Type B pancreatic cell (in vitro differentiated cells): ENCODE data around the gene MMRN2. TPM values are rescaled to one million over a fixed set of nuclear protein-coding genes. Genes with fewer than 3 reads are reported as not detected.
A peak's percentile ranks its signal among the peaks of the same experiment; 100 is the strongest.

Experiments
- DNase-seq: peaks from one replicate; pipeline ENCODE4 v3.0.0; 2021; ENCODE audit warnings: mixed read lengths; ENCODE audit not compliant: unreplicated experiment; ENCODE audit errors: extremely low spot score
- H3K27ac Mint-ChIP-seq: 2 replicates; pipeline ENCODE4 v1.8.0; 2021; ENCODE audit warnings: mild to moderate bottlenecking, mixed read lengths
- H3K27me3 Mint-ChIP-seq: 2 replicates; pipeline ENCODE4 v1.8.0; 2021; ENCODE audit warnings: mixed read lengths
- H3K36me3 Mint-ChIP-seq: 2 replicates; pipeline ENCODE4 v1.8.0; 2021; ENCODE audit warnings: mixed read lengths
- H3K4me1 Mint-ChIP-seq: one replicate; pipeline ENCODE4 v1.8.0; 2021; ENCODE audit warnings: mixed read lengths; ENCODE audit not compliant: unreplicated experiment
- H3K4me3 Mint-ChIP-seq: 2 replicates; pipeline ENCODE4 v1.8.0; 2021; ENCODE audit warnings: mild to moderate bottlenecking, mixed read lengths
- H3K9me3 Mint-ChIP-seq: 2 replicates; pipeline ENCODE4 v1.8.0; 2021; ENCODE audit warnings: mixed read lengths
- total RNA-seq: library from RNA; stranded (reverse); gene quantifications from 2 replicates; pipeline ENCODE4 v1.2.1, GENCODE V29; 2021; ENCODE audit warnings: low replicate concordance
- TF ChIP-seq, protein P1 (sequence below): fragments of 200-600 bp; sonication (generic); conservative IDR thresholded peaks from 2 replicates; pipeline ENCODE4 v1.5.0; 2021; ENCODE audit warnings: antibody characterized with exemption, mild to moderate bottlenecking

Gene MMRN2
- total RNA-seq, 1 donor from 2014 or later, result 5.5 TPM

DNA sequence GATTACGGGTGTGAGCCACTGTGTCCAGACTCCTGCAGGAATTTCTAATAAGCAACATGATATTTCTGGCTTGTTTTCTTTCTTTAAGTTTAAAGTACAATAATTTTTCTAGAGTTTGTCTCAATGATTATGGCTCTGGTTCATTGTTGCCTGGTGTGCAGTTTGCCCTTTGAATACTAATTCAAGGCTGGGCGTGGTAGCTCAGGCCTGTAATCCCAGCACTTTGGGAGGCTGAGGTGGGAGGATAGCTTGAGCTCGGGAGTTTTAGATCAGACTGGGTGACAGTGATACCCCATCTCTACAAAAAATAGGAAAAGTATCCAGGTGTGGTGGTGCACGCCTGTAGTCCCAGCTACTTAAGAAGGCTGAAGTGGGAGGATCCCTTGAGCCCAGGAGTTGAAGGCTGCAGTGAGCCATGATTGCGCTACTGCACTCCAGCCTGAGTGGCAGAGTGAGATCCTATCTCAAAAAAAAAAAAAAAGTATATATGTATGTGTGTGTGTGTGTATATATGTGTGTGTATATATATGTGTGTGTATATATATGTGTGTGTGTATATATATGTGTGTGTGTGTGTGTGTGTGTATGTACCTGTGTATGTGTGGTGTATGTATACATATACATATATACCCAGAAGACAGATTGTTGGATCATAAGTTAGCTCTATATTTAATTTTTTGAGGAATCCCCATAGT is 19.1 kb upstream of the MMRN2 start:
- Mint-ChIP-seq H3K4me1 (peaks cover 28% of the 10 kb centered on the region), H3K9me3 (no peaks in the 10 kb centered on the region), H3K4me3 (no peak overlapping the region), H3K27me3 (peaks cover 4% of the 10 kb centered on the region), H3K27ac (no peak overlapping the region), H3K36me3 (peaks cover 4% of the 10 kb centered on the region)
- no peak for DNase-seq
- TF ChIP-seq, protein P1, sequence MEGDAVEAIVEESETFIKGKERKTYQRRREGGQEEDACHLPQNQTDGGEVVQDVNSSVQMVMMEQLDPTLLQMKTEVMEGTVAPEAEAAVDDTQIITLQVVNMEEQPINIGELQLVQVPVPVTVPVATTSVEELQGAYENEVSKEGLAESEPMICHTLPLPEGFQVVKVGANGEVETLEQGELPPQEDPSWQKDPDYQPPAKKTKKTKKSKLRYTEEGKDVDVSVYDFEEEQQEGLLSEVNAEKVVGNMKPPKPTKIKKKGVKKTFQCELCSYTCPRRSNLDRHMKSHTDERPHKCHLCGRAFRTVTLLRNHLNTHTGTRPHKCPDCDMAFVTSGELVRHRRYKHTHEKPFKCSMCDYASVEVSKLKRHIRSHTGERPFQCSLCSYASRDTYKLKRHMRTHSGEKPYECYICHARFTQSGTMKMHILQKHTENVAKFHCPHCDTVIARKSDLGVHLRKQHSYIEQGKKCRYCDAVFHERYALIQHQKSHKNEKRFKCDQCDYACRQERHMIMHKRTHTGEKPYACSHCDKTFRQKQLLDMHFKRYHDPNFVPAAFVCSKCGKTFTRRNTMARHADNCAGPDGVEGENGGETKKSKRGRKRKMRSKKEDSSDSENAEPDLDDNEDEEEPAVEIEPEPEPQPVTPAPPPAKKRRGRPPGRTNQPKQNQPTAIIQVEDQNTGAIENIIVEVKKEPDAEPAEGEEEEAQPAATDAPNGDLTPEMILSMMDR, result no peak

DNA sequence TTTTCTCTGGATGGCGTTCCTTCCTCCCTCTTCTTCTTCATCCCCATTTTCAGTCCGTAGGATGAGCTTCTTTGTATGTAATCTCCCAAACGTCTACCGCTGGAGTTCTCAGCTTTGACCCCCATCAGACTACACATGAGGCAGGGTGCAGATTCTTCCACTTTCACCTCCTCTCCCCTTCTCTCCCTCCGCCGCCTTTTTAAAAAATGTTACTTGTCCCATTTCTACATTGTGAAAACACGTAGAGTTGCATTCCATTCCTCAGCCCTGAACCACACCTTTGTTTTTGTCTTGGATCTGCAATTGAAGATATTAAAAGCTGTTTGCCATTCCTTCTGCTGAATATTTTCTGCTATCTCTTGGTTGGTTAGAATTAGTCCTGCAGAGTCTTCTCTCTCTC is 17.1 kb upstream of the MMRN2 start:
- TF ChIP-seq, protein P1, result no peak
- peaks cover 4% of the 10 kb centered on the region for H3K27me3 Mint-ChIP-seq
- peak overlapping the region; percentile 99 for H3K27ac Mint-ChIP-seq
- H3K4me1 Mint-ChIP-seq, result peaks cover 34% of the 10 kb centered on the region
- peak overlapping the region; percentile 85 for H3K4me3 Mint-ChIP-seq
- no peak for DNase-seq
- H3K9me3 Mint-ChIP-seq, result no peaks in the 10 kb centered on the region
- peaks cover 4% of the 10 kb centered on the region for H3K36me3 Mint-ChIP-seq

DNA sequence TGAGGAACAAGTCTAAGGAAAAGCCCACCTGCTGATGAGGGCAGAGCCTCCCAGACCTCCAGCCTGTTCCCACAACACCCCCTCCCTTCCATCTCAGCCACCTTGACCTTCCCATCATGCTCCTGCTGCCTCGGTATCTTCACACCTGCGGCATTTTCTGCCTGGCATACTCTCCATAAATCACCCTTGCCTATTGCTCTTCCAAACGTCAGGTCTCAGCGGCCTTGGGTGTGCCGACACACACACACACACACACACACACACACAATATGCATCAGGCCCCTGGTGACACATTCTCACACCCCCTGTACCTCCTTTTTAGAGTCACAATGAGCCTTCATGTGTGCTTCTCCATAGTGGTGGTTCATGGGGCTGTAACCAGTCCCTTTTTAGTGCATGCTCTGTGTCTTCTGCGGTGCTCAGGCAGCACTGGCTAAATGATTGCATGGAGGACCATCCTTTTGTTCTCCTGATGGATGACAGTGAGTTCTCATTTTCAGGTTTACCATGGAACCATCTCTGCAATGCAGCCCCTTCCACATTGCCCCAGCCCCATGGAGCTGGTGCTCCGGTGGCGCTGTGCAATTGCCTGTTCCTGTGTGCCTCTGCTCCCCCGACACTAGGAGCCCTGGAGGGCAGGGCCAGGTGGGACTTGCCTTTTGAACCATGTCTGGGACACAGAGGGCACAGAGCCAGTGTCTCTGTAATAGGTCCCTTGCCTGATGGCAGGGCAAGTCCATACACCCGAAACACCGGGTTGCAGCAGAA is 15.4 kb upstream of the MMRN2 start:
- Mint-ChIP-seq H3K27ac (peak overlapping the region; percentile 99), H3K36me3 (peaks cover 4% of the 10 kb centered on the region), H3K9me3 (no peaks in the 10 kb centered on the region), H3K27me3 (peaks cover 4% of the 10 kb centered on the region), H3K4me1 (peaks cover 27% of the 10 kb centered on the region), H3K4me3 (peak overlapping the region; percentile 85)
- TF ChIP-seq, protein P1, result no peak
- DNase-seq, result no peak

DNA sequence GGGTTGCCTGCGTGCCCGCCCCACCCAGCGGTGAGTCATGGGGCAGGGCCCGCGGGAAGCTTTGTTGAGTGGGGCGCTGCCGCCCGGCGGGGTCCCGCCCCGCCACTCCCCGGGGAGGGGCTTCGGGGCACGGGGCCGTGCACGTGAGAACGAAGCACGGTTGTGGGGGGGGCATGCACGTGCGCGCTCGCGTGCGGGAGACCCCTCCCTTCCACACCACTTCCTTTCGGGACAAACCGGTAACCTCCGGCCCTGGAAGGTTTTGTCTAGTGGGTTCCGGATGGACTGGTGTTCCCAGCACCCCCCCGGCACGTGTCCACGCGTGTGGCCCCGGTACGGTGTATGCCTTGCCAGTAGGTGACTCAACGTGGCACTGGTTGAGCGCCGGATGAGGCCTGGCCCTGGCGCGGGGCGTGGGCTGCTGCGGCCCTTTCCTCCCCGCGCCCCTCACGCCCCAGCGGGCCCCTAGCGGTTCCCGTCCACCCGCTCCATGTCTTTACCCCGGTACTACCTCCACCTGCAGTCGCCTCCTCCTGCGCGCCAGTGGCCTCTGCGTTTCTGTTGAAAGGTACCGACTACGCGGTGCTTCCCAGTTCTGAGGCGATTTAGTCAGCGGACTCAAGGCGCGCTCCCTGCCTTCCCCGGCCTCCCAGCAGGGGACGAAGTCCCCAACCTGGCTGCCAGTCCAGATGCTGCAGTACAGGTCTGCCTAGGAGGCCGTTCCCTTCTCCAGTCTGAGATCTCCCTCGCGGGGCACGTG is 14.0 kb upstream of the MMRN2 start:
- Mint-ChIP-seq H3K4me3 (peak overlapping the region; percentile 93), H3K27ac (peak overlapping the region; percentile 99), H3K36me3 (peaks cover 4% of the 10 kb centered on the region), H3K9me3 (no peaks in the 10 kb centered on the region), H3K27me3 (peaks cover 4% of the 10 kb centered on the region), H3K4me1 (peaks cover 34% of the 10 kb centered on the region)
- no peak for DNase-seq
- TF ChIP-seq, protein P1, result peak; percentile 37

DNA sequence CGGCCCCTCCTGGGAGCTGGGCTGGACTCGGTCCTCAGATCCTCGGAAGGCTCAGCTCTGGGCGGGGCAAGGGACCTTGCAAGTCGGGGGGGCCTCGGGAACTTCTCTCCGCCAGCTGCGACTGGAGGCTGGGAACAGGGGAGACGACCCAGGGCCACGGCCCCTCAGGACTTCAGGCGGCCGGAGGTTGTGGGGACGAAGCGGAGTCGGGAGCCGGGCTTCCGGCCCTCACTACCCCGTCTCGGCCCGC is 13.5 kb upstream of the MMRN2 start:
- peak overlapping the region; percentile 89 for H3K4me3 Mint-ChIP-seq
- H3K9me3 Mint-ChIP-seq, result no peaks in the 10 kb centered on the region
- no peak for DNase-seq
- H3K27me3 Mint-ChIP-seq, result peaks cover 4% of the 10 kb centered on the region
- H3K4me1 Mint-ChIP-seq, result peaks cover 36% of the 10 kb centered on the region
- peaks cover 4% of the 10 kb centered on the region for H3K36me3 Mint-ChIP-seq
- TF ChIP-seq, protein P1, result no peak
- H3K27ac Mint-ChIP-seq, result peak overlapping the region; percentile 95
